Hypothalamus (tissue), 51 donors: Measurements from ENCODE around the gene ACAP1.

Experiments used
- DNase-seq, 51 donors: peaks; one replicate each; lab custom pipeline; 2025; lab: John Stamatoyannopoulos, UW

ACAP1 gene

GRCh38 chr17:7380855-7381683 lies 44.7 kb downstream of the ACAP1 start, which contains the start of gene TNK1:
Gene TNK1 (plus strand): TSS chr17:7381089. CDS start chr17:7382927, 1,838 bp downstream.
- no peak for DNase-seq

GRCh38 chr17:7382901-7383300 lies 46.6 kb downstream of the ACAP1 start:
- no peak for DNase-seq

GRCh38 chr17:7383371-7383741 lies 47.0 kb downstream of the ACAP1 start:
- no peak for DNase-seq

GRCh38 chr17:7383742-7384488 lies 47.6 kb downstream of the ACAP1 start:
- peak in 15 of 51 donors; percentile 17 to 74 (median 32) for DNase-seq

- no peak for DNase-seq
Measured at GRCh38 chr17:7384489-7385081, 48.3 kb downstream of the ACAP1 start.

GRCh38 chr17:7388856-7389255 lies 52.5 kb downstream of the ACAP1 start:
- DNase-seq = no peak

- DNase-seq = no peak
Measured at GRCh38 chr17:7389924-7390910, 53.9 kb downstream of the ACAP1 start.

- no peak for DNase-seq
Measured at GRCh38 chr17:7391307-7391706, 55.0 kb downstream of the ACAP1 start.

- DNase-seq = no peak
Measured at GRCh38 chr17:7392696-7393612, 56.6 kb downstream of the ACAP1 start.

GRCh38 chr17:7393613-7394451 lies 57.5 kb downstream of the ACAP1 start:
- peak in 1 of 51 donors; percentile 38 for DNase-seq

- peak in 49 of 51 donors; percentile 47 to 90 (median 79) for DNase-seq
Measured at GRCh38 chr17:7394452-7395191, 58.3 kb downstream of the ACAP1 start, which contains the start of gene PLSCR3. Gene PLSCR3 (minus strand): TSS chr17:7394525. CDS start chr17:7394110, 415 bp downstream.

GRCh38 chr17:7396147-7396546 lies 59.8 kb downstream of the ACAP1 start:
- DNase-seq = no peak

- DNase-seq = no peak
Measured at GRCh38 chr17:7398612-7399011, 62.3 kb downstream of the ACAP1 start.
